ENCODE measurements around the gene ATP6V0B. TPM values are rescaled to one million over a fixed set of nuclear protein-coding genes. Genes with fewer than 3 reads are reported as not detected.

The ATP6V0B gene
- total and polyA plus RNA-seq, 2 of the 13 experiments (the other 11 are each of a cell fraction or from before 2014, with no cell fraction given): 157 to 161 TPM

- TF ChIP-seq CSRNP1 (CRISPR knock-in tag; IDR thresholded peaks at IDR 0.05) (no peak), THAP9 (CRISPR knock-in tag; IDR thresholded peaks at IDR 0.05; ENCODE audit: borderline replicate concordance) (no peak), SNAPC5 (CRISPR knock-in tag; IDR thresholded peaks at IDR 0.05; ENCODE audit: borderline replicate concordance) (no peak), ZNF264 (CRISPR knock-in tag; IDR thresholded peaks at IDR 0.05) (no peak)
Measured at GRCh38 chr1:43931711-43932660, 42.8 kb upstream of the ATP6V0B start (continued).

Data from HepG2 (cell line).